ENCODE data around the gene SLC6A5. TPM values are rescaled to one million over a fixed set of nuclear protein-coding genes. Genes with fewer than 3 reads are reported as not detected.
"Not testable (repeated sequence)": the region's sequence is repeated elsewhere in the genome, so short reads cannot be mapped to it uniquely, and the experiment has no call there.

SLC6A5 gene
- under 1 TPM in 1 of 2 donors, not detected in 1; 0.11 TPM for total RNA-seq

GRCh38 chr11:20599221-20600019 is at the start of gene SLC6A5:
TSS of gene SLC6A5 (plus strand) at chr11:20599608. CDS start at chr11:20599673, 65 bp downstream.
- H3K4me1 ChIP-seq: peaks cover 0 to 19% of the 10 kb centered on the region in 2 donors
- DNase-seq (ENCODE audit: low spot score): no peak
- no peaks in the 10 kb centered on the region for H3K9me3 ChIP-seq
- H3K27me3 ChIP-seq: peaks cover 18 to 35% of the 10 kb centered on the region in 2 donors
- no peak within 1 kb of the TSS for H3K4me3 ChIP-seq
- no peaks in the 10 kb centered on the region for H3K36me3 ChIP-seq
- no peak within 1 kb of the TSS for H3K27ac ChIP-seq
- TF ChIP-seq CTCF (IDR thresholded peaks at IDR 0.05): no peak

GRCh38 chr11:20551096-20551495 is 48.3 kb upstream of the SLC6A5 start:
- DNase-seq (ENCODE audit: low spot score): no peak
- TF ChIP-seq CTCF (IDR thresholded peaks at IDR 0.05): no peak
- no peak overlapping the region for H3K4me3 ChIP-seq
- no peak overlapping the region for H3K27ac ChIP-seq
- H3K4me1 ChIP-seq: no peaks in the 10 kb centered on the region
- no peaks in the 10 kb centered on the region for H3K9me3 ChIP-seq
- no peaks in the 10 kb centered on the region for H3K36me3 ChIP-seq
- no peaks in the 10 kb centered on the region for H3K27me3 ChIP-seq

- Histone ChIP-seq H3K9me3 (no peaks in the 10 kb centered on the region), H3K27ac (no peak overlapping the region), H3K27me3 (no peaks in the 10 kb centered on the region), H3K4me1 (no peaks in the 10 kb centered on the region), H3K4me3 (no peak overlapping the region), H3K36me3 (no peaks in the 10 kb centered on the region)
- no peak for TF ChIP-seq CTCF (IDR thresholded peaks at IDR 0.05)
- DNase-seq (ENCODE audit: low spot score): no peak
These were observed 43.6 kb upstream of the SLC6A5 start for GRCh38 chr11:20555783-20556182.

GRCh38 chr11:20556396-20556795 is 43.0 kb upstream of the SLC6A5 start:
- DNase-seq (ENCODE audit: low spot score); H3K36me3 ChIP-seq; H3K27me3 ChIP-seq; H3K27ac ChIP-seq; H3K9me3 ChIP-seq; H3K4me3 ChIP-seq; H3K4me1 ChIP-seq: not testable (repeated sequence)

GRCh38 chr11:20558741-20559140 is 40.7 kb upstream of the SLC6A5 start:
- no peaks in the 10 kb centered on the region for H3K27me3 ChIP-seq
- no peaks in the 10 kb centered on the region for H3K36me3 ChIP-seq
- no peak overlapping the region for H3K27ac ChIP-seq
- H3K4me3 ChIP-seq: no peak overlapping the region
- DNase-seq (ENCODE audit: low spot score): no peak
- H3K4me1 ChIP-seq: peaks cover 0 to 4% of the 10 kb centered on the region in 2 donors
- TF ChIP-seq CTCF (IDR thresholded peaks at IDR 0.05): no peak
- H3K9me3 ChIP-seq: no peaks in the 10 kb centered on the region

- Histone ChIP-seq H3K9me3 (no peaks in the 10 kb centered on the region), H3K27ac (no peak overlapping the region), H3K36me3 (no peaks in the 10 kb centered on the region), H3K4me1 (peaks cover 0 to 4% of the 10 kb centered on the region in 2 donors), H3K27me3 (no peaks in the 10 kb centered on the region), H3K4me3 (no peak overlapping the region)
- DNase-seq (ENCODE audit: low spot score): no peak
- no peak for TF ChIP-seq CTCF (IDR thresholded peaks at IDR 0.05)
These were observed 39.7 kb upstream of the SLC6A5 start for GRCh38 chr11:20559523-20560300.

All from right atrium auricular region (tissue), 2 donors.